HG03442 (cell line): ENCODE measurements around the gene PODN.

Experiments used
- ATAC-seq: cut with Tn5 transposase; IDR thresholded peaks from one replicate; pipeline ENCODE4 v1.9.1; 2021; ENCODE audit warnings: mild to moderate bottlenecking, moderate library complexity; ENCODE audit not compliant: unreplicated experiment

The PODN gene

DNA sequence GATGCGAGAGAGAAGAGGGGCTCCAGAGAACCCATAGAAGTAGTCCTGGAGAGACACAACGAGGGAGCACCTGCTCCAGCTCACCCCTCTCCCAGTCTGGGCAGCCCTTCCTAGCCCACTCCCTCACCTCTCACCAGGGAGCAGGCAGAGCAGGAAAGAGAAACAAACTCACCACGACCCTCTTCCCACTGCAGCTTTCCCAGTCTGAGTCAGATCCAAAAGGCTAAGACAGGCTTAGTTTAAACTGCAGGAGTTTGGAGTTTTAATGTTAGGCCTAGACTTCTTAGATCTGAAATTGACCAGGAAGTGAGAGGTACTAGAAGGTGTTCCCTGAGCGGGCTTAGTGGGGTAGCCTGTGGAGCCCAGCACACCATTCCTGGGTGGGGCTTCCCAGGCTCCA lies 50.8 kb downstream of the PODN start:
- no peak for ATAC-seq

DNA sequence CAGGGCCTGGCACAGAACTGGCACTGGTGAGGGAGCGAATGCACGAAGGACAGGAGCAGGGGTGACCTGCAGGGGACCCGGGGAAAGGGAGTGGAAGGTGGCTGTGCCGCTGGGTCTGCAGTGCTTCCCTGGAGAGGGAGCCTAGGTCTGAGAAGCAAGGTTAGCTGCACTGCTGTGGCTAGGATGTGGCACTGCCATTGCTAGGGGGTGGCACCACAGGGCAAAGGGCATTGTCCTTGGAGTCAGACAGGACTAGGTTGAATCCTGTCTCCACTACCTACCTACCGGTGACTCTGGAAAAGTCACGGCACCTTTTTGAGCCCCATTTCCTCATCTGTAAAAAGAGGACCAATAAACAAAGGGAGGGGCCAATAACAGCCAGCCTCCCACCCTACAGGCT lies 52.1 kb downstream of the PODN start:
- no peak for ATAC-seq

- ATAC-seq = no peak
Measured at GRCh38 chr1:53114581-53115400, 52.8 kb downstream of the PODN start.

GRCh38 chr1:53115403-53116306 lies 53.6 kb downstream of the PODN start:
- ATAC-seq = no peak

GRCh38 chr1:53116307-53116810 lies 54.3 kb downstream of the PODN start:
- no peak for ATAC-seq

- ATAC-seq = no peak
Measured at GRCh38 chr1:53116933-53117600, 55.1 kb downstream of the PODN start.

DNA sequence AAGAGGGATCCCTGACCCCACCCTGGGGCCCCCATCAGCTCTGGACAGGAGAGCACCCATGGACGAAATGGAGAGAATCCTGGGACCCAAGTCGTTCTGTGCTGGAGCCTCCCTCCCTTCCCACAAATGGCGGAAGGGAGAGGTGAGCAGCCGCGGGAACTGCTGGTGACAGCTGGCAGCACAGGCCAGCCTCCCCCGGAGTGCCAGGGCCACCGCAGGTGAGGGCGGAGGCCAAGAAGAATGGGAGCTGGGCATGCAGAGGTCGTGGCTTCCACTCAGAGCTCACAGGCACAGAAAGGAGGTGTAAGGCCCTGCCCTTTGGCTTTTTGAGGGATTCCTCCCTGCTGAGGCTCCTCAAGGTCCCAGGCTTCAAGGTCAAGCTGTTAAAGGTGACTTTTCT lies 55.8 kb downstream of the PODN start:
- no peak for ATAC-seq

- no peak for ATAC-seq
Measured at GRCh38 chr1:53120659-53121058, 58.6 kb downstream of the PODN start.

DNA sequence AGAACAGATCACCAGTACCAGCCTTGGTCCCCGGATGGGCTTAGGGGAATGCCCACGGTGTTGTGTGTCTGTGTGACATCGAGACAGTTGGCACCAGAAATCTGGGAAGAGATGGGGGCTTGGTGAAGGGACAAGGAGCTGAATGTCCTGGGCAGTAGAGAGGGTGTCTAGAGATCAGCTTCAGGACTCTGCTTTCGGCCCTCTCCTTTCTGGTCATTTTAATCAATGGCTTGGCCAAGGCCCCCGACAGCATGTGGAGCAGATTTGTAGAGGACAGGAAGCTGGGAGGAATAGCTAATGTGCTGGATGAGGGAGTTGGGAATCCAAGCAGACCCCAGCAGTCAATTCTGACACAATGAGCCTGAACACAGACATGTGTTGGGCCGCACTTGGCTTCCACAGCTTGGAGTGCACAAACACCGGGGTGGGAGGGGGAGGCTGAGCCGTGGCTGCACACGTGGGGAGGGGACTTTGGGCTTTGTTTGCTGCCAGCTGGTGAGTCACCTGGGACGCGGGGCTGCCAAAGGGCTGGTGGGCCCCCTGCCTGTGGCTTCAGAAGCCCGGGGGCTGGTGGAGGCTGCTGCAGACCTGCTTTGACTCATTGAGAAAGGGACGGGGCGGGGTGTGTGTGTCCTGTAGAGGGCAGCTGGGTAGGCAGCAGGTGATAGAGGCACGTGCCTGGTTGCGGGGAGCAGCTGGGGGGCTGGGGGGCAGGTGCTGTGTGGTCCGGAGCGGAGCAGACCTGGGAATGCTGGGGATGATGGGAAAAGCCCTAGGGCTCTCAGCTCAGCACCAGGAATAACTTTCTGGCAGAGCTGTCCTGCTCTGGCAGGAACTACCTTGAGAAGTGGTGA lies 59.5 kb downstream of the PODN start:
- ATAC-seq = no peak

DNA sequence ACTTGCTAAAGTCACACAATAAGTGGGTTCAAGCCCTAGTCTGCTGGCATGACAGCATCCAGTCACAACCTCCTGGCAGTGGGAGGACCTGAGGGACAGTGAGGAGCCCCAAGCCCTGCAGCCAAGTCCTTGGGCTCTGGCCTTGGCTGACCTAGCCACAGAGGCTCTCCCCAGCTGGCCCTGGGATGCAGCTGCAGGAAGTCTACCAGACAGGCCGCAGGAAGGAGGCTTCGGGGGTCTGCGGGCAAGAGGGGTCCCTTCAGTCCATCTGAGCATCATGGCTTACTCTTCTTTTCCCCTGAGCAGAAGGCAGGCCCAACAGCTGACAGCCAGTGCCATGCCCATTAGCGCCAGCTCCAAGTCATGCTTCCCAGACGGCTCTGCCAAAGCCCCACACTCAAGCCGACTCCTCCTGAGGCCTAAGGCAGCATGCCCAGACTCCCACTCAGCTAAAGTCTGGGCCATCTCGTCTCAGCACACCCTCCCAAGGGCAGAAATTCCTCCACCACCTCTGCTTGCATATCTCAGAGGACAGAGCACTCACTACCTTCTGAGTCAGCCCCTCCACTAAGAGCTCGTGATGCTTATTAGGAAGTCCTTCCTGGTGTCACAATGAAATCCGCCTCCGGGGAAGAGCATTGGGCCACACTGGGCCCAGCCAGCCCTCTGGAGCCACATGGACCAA lies 60.3 kb downstream of the PODN start:
- no peak for ATAC-seq

DNA sequence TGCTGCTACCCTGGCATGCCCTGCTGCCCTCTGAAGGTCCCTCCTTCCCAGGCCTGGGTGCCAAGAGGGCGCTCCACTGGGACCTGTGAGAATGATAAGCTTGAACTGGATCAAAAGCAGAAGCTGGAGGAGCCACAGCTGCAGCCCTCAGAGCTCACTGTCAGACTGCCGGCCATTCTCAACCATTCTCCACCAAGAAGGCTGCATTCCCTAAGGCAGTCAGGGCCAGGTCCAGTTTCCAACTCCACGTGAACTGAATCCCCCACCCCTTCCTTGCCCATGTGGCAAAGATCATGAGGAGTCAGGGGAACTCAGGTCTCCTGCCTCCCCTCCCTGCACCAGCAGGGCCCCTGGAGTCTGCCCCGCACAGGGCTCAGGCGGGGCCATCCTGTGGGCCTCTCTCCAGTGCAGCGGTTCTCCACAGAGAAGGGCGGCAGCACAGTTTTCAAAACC lies 61.0 kb downstream of the PODN start:
- ATAC-seq = no peak

- ATAC-seq = no peak
Measured at GRCh38 chr1:53123453-53124140, 61.6 kb downstream of the PODN start.

GRCh38 chr1:53125122-53125521 lies 63.1 kb downstream of the PODN start:
- ATAC-seq = no peak

DNA sequence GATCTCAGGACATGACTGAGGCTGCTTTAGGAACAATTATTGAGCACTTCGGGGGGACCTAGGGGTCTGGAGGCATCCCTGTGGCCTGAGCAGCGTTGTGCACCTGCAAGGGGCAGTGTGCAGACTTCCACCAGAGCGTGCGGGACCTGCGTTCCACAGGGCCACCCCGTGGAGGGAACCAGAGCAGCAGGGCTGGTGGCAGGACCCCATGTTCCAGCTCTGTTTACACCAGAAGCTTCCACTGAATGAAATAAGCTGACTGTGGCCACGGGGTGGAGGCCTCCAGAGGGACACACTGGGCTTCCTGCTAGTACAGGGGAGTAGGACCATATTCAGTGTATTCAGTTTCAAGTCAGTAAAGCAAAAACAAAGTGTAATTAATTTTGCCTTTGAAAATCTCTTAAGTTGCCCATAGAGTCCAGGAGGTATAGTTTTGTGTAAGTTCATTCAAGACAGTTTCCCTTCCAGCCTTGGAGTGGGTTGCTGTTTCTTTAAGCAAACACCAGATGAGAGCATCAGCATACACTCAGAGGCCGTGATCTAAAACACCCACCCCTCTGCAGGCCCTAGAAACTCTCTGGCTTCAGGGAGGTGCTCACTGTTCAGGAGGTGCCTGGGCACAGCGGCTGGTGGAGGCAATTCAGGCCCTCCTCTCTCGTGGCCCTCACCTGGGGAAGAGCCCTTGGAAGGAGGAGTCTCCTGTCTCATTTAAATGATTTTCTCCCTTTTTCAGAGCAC lies 63.8 kb downstream of the PODN start:
- ATAC-seq = no peak

DNA sequence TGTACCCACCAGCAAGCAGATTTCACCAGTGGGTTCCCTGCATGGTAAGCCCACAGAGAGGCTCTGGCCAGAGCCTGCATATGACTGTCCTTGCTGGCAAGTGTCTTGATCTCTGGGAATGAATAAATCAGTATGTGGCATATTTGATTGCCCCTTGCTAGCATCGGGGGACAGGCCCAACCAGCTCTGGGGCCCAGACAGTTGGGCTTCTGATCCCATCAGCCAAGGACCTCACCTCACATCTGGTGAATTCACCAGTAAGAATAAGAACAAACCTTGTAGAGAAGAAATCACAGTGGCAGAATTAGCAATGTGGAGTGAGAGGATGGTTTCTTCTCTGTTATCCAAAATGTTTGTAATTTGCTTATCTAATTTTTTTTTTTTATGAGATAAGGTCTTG lies 64.5 kb downstream of the PODN start:
- no peak for ATAC-seq

GRCh38 chr1:53127546-53127945 lies 65.5 kb downstream of the PODN start:
- ATAC-seq = no peak

DNA sequence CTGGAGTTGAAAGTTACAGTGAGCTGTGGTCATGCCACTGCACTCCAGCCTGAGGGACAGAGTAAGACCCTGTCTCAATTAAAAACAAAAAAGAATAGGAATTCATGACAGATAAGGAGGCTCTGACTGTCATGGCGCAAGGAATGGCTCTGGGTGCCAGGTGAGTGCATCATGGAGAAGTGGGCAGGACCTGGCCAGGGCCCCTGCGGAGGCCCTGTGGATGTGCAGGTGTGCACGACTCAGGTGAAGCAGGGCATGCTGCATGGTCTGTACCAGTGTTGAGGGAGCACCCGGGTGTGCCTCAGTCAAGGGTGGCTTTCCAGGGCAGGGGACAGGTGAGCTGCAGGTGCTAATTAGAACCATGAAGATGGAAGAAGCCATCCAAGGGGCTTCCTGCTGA lies 66.4 kb downstream of the PODN start:
- no peak for ATAC-seq

- no peak for ATAC-seq
Measured at GRCh38 chr1:53129891-53130597, 68.0 kb downstream of the PODN start.
